Lower lobe of right lung (tissue), 2 donors: ENCODE results near the gene RPL28. TPM values are rescaled to one million over a fixed set of nuclear protein-coding genes. Genes with fewer than 3 reads are reported as not detected.

Source experiments
- ATAC-seq, 2 donors: fragments of 200-7000 bp; cut with Tn5 transposase; one replicate each; pipeline ENCODE4 v1.9.1; 2020 to 2022; ENCODE audit warnings: mild to moderate bottlenecking in 2 of 2, moderate library complexity in 2 of 2
- DNase-seq: peaks from one replicate; pipeline ENCODE4 v3.0.0-alpha.2; 2020
- H3K27ac ChIP-seq: fragments of 200-600 bp; one replicate; pipeline ENCODE4 v1.8.0; 2022
- H3K27me3 ChIP-seq: fragments of 200-600 bp; one replicate; pipeline ENCODE4 v1.8.0; 2022; ENCODE audit warnings: low read depth
- H3K36me3 ChIP-seq: fragments of 200-600 bp; one replicate; pipeline ENCODE4 v1.8.0; 2022; ENCODE audit warnings: mild to moderate bottlenecking
- H3K4me1 ChIP-seq: fragments of 200-600 bp; one replicate; pipeline ENCODE4 v1.8.0; 2022
- H3K4me3 ChIP-seq: fragments of 200-600 bp; one replicate; pipeline ENCODE4 v1.8.0; 2022; ENCODE audit warnings: mild to moderate bottlenecking
- H3K9me3 ChIP-seq: fragments of 200-600 bp; one replicate; pipeline ENCODE4 v1.8.0; 2022
- CTCF ChIP-seq: fragments of 200-600 bp; IDR thresholded peaks from one replicate; pipeline ENCODE4 v1.8.0; 2022; ENCODE audit warnings: antibody characterized with exemption, mild to moderate bottlenecking
- intact Hi-C: fragments of 100-400 bp; cut with DNase I; formaldehyde crosslinking; loops from one replicate; pipeline ENCODE4 v1.11.0; 2022
- total RNA-seq: library from RNA; stranded (reverse); fragmentation: NEBNext Ultra II Directional; extraction: Animal tissue kit (Norgen Biotek cat#: 25700); gene quantifications from one replicate; pipeline ENCODE4 v1.2.1, GENCODE V29; 2021
- donor health status: DM: no; HTN: yes; CAD: no; lungs with severe emphysema.

RPL28 gene
- total RNA-seq, 1 donor from 2014 or later = 1,501 TPM

DNA sequence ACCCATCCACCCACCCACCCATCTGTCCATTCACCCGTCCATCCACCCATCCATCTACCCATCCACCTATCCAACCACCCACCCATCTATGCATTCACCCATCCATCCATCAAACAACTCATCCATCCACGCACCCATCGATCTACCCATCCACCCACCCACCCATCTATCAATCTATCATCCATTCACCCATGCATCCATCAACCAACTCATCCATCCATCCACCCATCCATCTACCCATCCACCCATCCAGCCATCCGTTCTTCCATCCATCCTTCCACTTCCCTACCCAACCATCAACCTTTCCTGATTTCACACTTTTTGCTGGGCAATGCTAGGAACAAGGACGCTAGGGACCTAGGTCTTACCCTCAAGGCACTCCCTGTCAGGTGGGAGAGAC lies 3.7 kb upstream of the RPL28 start:
- TF ChIP-seq CTCF = no peak
- Histone ChIP-seq H3K9me3 (no peaks in the 10 kb centered on the region), H3K36me3 (peaks cover 3% of the 10 kb centered on the region), H3K4me1 (peaks cover 25% of the 10 kb centered on the region), H3K27me3 (peaks cover 8% of the 10 kb centered on the region), H3K27ac (no peak overlapping the region), H3K4me3 (no peak overlapping the region)
- ATAC-seq (no peak), DNase-seq (no peak)
- intact Hi-C loops = no loop called here

DNA sequence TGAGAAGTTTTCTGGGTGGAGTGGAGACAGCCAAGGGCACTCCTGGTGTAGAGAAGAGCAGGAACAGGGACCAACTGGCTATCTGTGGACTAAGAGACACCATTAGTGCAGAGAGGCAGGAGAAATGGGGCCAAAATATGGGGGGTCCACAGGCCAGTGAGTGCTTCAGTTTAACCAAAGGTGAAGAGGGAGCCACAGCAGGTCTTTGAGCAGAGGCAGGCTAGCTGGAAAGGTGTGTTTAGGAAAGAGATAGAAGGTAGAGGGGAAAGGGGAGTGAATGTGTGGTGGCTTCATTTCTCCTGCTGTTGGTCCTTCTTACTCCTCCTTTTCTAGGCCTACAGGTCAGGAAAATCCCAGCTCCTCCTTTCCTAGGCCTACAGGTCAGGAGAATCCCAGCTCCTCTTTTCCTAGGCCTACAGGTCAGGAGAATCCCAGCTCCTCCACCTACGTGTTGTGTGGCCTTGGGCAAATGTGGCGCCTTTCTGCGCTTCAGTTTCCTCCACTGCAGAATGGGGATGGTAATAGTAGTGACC lies 3.1 kb upstream of the RPL28 start:
- no peak for TF ChIP-seq CTCF
- Histone ChIP-seq H3K36me3 (peaks cover 9% of the 10 kb centered on the region), H3K27ac (no peak overlapping the region), H3K4me3 (no peak overlapping the region), H3K27me3 (peaks cover 4% of the 10 kb centered on the region), H3K4me1 (peaks cover 30% of the 10 kb centered on the region), H3K9me3 (no peaks in the 10 kb centered on the region)
- DNase-seq = no peak
- intact Hi-C loops = no loop called here
- no peak for ATAC-seq

DNA sequence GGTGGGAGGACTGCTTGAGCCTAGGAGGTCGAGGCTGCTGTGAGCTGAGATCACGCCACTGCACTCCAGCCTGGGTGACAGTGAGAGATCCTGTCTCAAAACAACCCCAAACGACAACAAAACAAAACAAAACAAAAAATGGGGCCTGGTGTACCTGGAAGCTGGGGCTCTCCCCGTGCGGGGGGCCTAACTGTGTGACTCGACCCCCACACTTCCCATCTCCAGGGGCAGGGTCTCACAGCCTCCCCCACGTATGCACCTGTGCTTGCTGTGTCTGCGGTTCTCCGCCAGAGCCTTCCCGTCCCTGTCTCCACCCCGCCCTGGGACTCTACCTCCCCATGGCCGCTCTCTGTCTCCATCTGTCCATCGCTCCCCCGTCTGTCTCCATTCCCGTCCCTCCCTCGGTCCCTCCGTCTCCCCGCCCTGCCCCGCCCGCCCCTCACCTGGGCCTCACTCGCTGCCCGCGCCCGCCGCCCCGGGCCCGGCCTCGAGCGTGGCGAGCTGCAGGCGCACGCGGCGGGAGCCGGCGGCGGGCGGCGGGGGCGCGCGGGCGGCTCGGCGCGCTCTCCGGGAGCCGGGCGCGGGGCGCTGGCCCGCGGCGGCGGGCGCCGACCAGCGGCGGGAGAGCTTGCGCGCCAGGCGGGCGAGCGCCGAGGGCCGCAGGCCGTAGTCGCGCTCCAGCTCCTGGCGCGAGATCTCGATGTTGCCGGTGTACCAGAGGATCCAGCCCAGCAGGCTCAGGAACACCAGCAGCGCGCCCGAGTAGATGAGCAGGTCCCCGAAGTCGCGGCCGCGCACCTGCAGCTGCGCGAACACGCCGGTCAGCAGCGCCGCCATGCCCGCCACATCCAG lies 2.2 kb upstream of the RPL28 start:
- peak overlapping the region; percentile 94 for H3K27ac ChIP-seq
- ATAC-seq (peak; percentile 2 to 6), DNase-seq (peak; percentile 80)
- peaks cover 18% of the 10 kb centered on the region for H3K36me3 ChIP-seq
- peaks cover 40% of the 10 kb centered on the region for H3K4me1 ChIP-seq
- peak overlapping the region; percentile 97 for H3K4me3 ChIP-seq
- H3K9me3 ChIP-seq = no peaks in the 10 kb centered on the region
- TF ChIP-seq CTCF = no peak
- intact Hi-C loops = no loop called here
- no peaks in the 10 kb centered on the region for H3K27me3 ChIP-seq

DNA sequence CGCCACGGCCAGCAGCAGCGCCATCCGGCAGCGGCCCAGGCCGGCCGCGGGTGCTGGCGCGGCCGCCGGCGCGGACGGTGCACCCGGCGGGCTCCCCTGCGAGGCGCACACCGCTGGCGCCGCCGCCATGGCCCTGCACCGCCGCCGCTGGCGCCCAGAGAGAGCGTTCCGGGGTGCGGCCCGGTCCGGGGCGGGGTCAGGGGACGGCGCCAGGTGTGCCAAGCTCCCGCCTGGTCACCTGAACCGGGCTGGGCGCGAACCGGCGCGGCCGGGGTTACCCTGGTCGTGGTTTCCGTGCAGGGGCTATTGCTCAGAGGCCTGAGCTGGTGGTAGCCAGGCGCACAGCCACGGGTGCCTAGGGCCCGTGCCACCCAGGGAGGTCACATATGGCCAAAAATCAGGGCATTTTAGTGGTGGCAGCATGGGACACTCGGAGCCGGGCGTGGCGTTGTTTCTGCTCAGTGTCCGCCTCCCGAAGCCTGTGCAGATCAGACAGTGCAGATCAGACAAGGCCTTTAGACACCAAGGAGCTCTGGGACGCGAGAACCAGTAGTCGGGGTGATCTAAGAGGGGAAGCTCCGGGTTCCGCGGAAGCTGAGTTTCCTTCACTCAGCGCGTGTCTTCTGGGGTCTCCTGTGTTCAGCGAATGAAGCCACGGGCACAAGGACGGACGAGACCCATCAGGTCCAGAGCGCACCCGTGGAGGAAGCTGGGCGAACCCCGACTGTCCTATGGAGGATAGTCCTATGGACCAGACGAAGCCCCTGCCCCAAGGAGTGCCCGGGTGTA lies 1.4 kb upstream of the RPL28 start, which contains the start of gene TMEM238:
TSS of gene TMEM238 (minus strand) at position 162 of the 789 bp plus-strand sequence. CDS start at position 129, 33 bp downstream.
- DNase-seq (peak; percentile 76), ATAC-seq (peak; percentile 44 to 47)
- Histone ChIP-seq H3K27ac (peak within 1 kb of the TSS; percentile 94), H3K36me3 (peaks cover 27% of the 10 kb centered on the region), H3K27me3 (no peaks in the 10 kb centered on the region), H3K9me3 (no peaks in the 10 kb centered on the region), H3K4me1 (peaks cover 48% of the 10 kb centered on the region), H3K4me3 (peak within 1 kb of the TSS; percentile 97)
- intact Hi-C loops = no loop called here
- no peak for TF ChIP-seq CTCF

GRCh38 chr19:55384920-55385723 lies 610 bp upstream of the RPL28 start:
- DNase-seq (peak; percentile 96), ATAC-seq (peak; percentile 91 to 92)
- Histone ChIP-seq H3K4me3 (peak overlapping the region; percentile 97), H3K27ac (peak overlapping the region; percentile 94), H3K9me3 (no peaks in the 10 kb centered on the region), H3K4me1 (peaks cover 52% of the 10 kb centered on the region), H3K27me3 (no peaks in the 10 kb centered on the region), H3K36me3 (peaks cover 35% of the 10 kb centered on the region)
- TF ChIP-seq CTCF = no peak
- intact Hi-C loops = no loop called here
